Trophoblast cell (in vitro differentiated cells and primary cell): ENCODE data around the gene CCNB2.

Experiments
- DNase-seq, 2 donors: peaks; one replicate each; pipeline ENCODE4 v3.0.0-alpha.2; 2016
- H2AFZ ChIP-seq: 2 replicates; pipeline ENCODE4 v1.6.1; 2013; ENCODE audit warnings: low read length, moderate library complexity, mild to moderate bottlenecking; ENCODE audit not compliant: insufficient read depth, poor library complexity
- H2AK5ac ChIP-seq: 2 replicates; pipeline ENCODE4 v1.6.1; 2013; ENCODE audit warnings: mild to moderate bottlenecking, low read length
- H2BK120ac ChIP-seq: 2 replicates; pipeline ENCODE4 v1.6.1; 2013; ENCODE audit warnings: low read length, mild to moderate bottlenecking, moderate library complexity; ENCODE audit not compliant: insufficient read depth, poor library complexity
- H2BK12ac ChIP-seq: 2 replicates; pipeline ENCODE4 v1.6.1; 2013; ENCODE audit warnings: mild to moderate bottlenecking, low read length, moderate library complexity
- H2BK5ac ChIP-seq: 2 replicates; pipeline ENCODE4 v1.6.1; 2013; ENCODE audit warnings: low read length, low read depth, moderate library complexity, mild to moderate bottlenecking; ENCODE audit not compliant: poor library complexity
- H3K14ac ChIP-seq: 2 replicates; pipeline ENCODE4 v1.6.1; 2013; ENCODE audit warnings: mild to moderate bottlenecking, low read length
- H3K18ac ChIP-seq: 2 replicates; pipeline ENCODE4 v1.6.1; 2013; ENCODE audit warnings: mild to moderate bottlenecking, low read length
- H3K23ac ChIP-seq: 2 replicates; pipeline ENCODE4 v1.6.1; 2013; ENCODE audit warnings: low read length
- H3K27ac ChIP-seq: 2 replicates; pipeline ENCODE4 v1.5.1; 2013; ENCODE audit warnings: low read depth, mild to moderate bottlenecking, inconsistent platforms, low read length, moderate library complexity
- H3K27me3 ChIP-seq: 2 replicates; pipeline ENCODE4 v1.6.1; 2013; ENCODE audit warnings: inconsistent platforms, mild to moderate bottlenecking, low read length, moderate library complexity; ENCODE audit not compliant: insufficient read depth
- H3K36me3 ChIP-seq, 2 experiments: 1 replicate in 1 of 2; 2 replicates in 1 of 2; pipeline ENCODE4 v1.6.1; 2013; ENCODE audit warnings: low read length in 2 of 2, mild to moderate bottlenecking in 2 of 2, moderate library complexity in 1 of 2; ENCODE audit not compliant: insufficient read depth in 2 of 2, control insufficient read depth in 1 of 2
- H3K4ac ChIP-seq: 2 replicates; pipeline ENCODE4 v1.6.1; 2013; ENCODE audit warnings: low read depth, mild to moderate bottlenecking, low read length, moderate library complexity
- H3K4me1 ChIP-seq, 2 experiments: 1 replicate in 1 of 2; 2 replicates in 1 of 2; pipeline ENCODE4 v1.6.1; 2013; ENCODE audit warnings: low read length in 2 of 2, mild to moderate bottlenecking in 2 of 2, moderate library complexity in 1 of 2; ENCODE audit not compliant: insufficient read depth in 2 of 2, control insufficient read depth in 1 of 2
- H3K4me2 ChIP-seq: 2 replicates; pipeline ENCODE4 v1.6.1; 2013; ENCODE audit warnings: inconsistent platforms, mild to moderate bottlenecking, low read length, moderate library complexity
- H3K4me3 ChIP-seq: 2 replicates; pipeline ENCODE4 v1.5.1; 2013; ENCODE audit warnings: mild to moderate bottlenecking, low read depth, low read length, inconsistent platforms
- H3K79me1 ChIP-seq: one replicate; pipeline ENCODE4 v1.6.1; 2013; ENCODE audit warnings: low read length
- H3K79me2 ChIP-seq: 2 replicates; pipeline ENCODE4 v1.6.1; 2013; ENCODE audit warnings: low read length, mild to moderate bottlenecking; ENCODE audit not compliant: control insufficient read depth, insufficient read depth, poor library complexity
- H3K9ac ChIP-seq: 2 replicates; pipeline ENCODE4 v1.6.1; 2013; ENCODE audit warnings: mild to moderate bottlenecking, low read length
- H3K9me3 ChIP-seq: 2 replicates; pipeline ENCODE4 v1.6.1; 2013; ENCODE audit warnings: low read depth, mild to moderate bottlenecking, control low read depth, inconsistent platforms, low read length; ENCODE audit not compliant: insufficient read depth
- H4K12ac ChIP-seq: 2 replicates; pipeline ENCODE4 v1.6.1; 2013; ENCODE audit warnings: low read depth, mild to moderate bottlenecking, low read length, moderate library complexity
- H4K8ac ChIP-seq: 2 replicates; pipeline ENCODE4 v1.6.1; 2013; ENCODE audit warnings: low read depth, mild to moderate bottlenecking, low read length, moderate library complexity
- H4K91ac ChIP-seq: one replicate; pipeline ENCODE4 v1.6.1; 2013; ENCODE audit warnings: low read depth, mild to moderate bottlenecking, low read length, moderate library complexity
- WGBS: extraction: QIAGEN DNeasy Blood & Tissue Kit; methylation state at CpG from one replicate; pipeline ENCODE4 v1.1.7; 2013; ENCODE audit warnings: missing lambda C conversion rate; ENCODE audit not compliant: insufficient read length, insufficient coverage; ENCODE audit errors: extremely low coverage; 5-methylcytosine and 5-hydroxymethylcytosine counted together

CCNB2 gene

DNA sequence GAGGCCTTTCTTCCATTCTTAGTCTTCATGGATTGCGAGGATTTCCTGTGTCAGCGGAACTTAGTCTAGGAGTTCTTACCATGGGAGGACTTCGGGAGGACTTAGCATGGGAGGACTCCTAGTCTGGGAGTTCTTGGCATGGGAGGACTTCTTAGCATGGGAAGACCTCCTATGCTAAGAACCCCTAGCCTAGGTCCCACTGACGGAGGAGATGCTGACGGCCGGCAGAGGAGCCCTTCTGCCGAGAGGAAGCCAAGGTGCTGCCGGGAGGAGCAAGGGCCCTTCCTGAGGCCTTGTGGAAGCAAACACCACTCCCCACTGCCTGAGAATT lies 66.1 kb downstream of the CCNB2 start:
- Histone ChIP-seq H3K23ac (no peak overlapping the region), H4K91ac (no peak overlapping the region), H2BK12ac (no peak overlapping the region)

GRCh38 chr15:59172289-59172901 lies 67.4 kb downstream of the CCNB2 start:
- no peak overlapping the region for H3K18ac ChIP-seq
- no peak overlapping the region for H2AFZ ChIP-seq
- H3K4me1 ChIP-seq, result peaks cover 2 to 5% of the 10 kb centered on the region in 2 experiments
- no peak overlapping the region for H3K27ac ChIP-seq
- no peak for DNase-seq
- H3K14ac ChIP-seq, result no peak overlapping the region
- no peak overlapping the region for H2BK12ac ChIP-seq
- WGBS, result no CpG with 5 or more reads among the region's 7 CpGs
- no peak overlapping the region for H3K9ac ChIP-seq
- no peak overlapping the region for H2BK120ac ChIP-seq
- no peak overlapping the region for H4K8ac ChIP-seq
- no peak overlapping the region for H3K4ac ChIP-seq
- H4K12ac ChIP-seq, result no peak overlapping the region
- no peak overlapping the region for H3K4me2 ChIP-seq
- H3K9me3 ChIP-seq, result no peaks in the 10 kb centered on the region
- H3K79me1 ChIP-seq, result peaks cover 2% of the 10 kb centered on the region
- H4K91ac ChIP-seq, result no peak overlapping the region
- H3K27me3 ChIP-seq, result no peaks in the 10 kb centered on the region
- peaks cover 6 to 15% of the 10 kb centered on the region in 2 experiments for H3K36me3 ChIP-seq
- no peak overlapping the region for H2AK5ac ChIP-seq
- H3K79me2 ChIP-seq, result no peaks in the 10 kb centered on the region
- no peak overlapping the region for H3K4me3 ChIP-seq
- no peak overlapping the region for H2BK5ac ChIP-seq
- no peak overlapping the region for H3K23ac ChIP-seq

More for the DNA sequence above, 66.1 kb downstream of the CCNB2 start:
- Histone ChIP-seq H3K18ac (no peak overlapping the region), H2AFZ (no peak overlapping the region), H3K4me2 (no peak overlapping the region), H4K8ac (no peak overlapping the region), H3K9me3 (no peaks in the 10 kb centered on the region), H3K36me3 (peaks cover 6 to 15% of the 10 kb centered on the region in 2 experiments), H3K27ac (no peak overlapping the region), H3K9ac (no peak overlapping the region), H3K4ac (no peak overlapping the region), H2AK5ac (no peak overlapping the region), H3K27me3 (no peaks in the 10 kb centered on the region), H2BK120ac (no peak overlapping the region), H3K14ac (no peak overlapping the region), H2BK5ac (no peak overlapping the region), H3K79me1 (peaks cover 6% of the 10 kb centered on the region), H4K12ac (no peak overlapping the region), H3K4me1 (peaks cover 7 to 10% of the 10 kb centered on the region in 2 experiments), H3K79me2 (no peaks in the 10 kb centered on the region), H3K4me3 (no peak overlapping the region)
- no peak for DNase-seq
- WGBS, result no CpG with 5 or more reads among the region's 8 CpGs

DNA sequence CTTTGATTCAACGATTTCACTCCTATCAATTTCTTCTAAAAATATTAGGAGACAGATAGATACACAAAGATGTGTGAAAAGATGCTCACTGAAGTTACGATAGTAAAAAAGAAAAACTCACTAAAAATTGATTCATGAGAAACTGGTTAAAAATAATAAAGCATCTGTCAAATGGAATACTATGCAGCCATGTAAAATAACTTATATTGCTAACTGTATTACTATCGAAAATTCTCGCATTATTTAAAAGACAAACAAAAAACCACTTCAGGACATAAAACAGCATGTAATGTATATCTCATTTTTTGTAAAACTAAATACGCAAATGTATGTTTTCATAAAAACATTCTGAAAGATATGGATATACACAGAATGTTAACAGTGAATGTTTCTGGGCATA lies 68.2 kb downstream of the CCNB2 start:
- Histone ChIP-seq H3K79me2 (no peaks in the 10 kb centered on the region), H4K12ac (no peak overlapping the region), H2BK12ac (no peak overlapping the region), H3K4me2 (no peak overlapping the region), H3K4me3 (no peak overlapping the region), H3K4me1 (peaks cover 2 to 5% of the 10 kb centered on the region in 2 experiments), H2AFZ (no peak overlapping the region), H4K91ac (no peak overlapping the region), H3K4ac (no peak overlapping the region), H2BK120ac (no peak overlapping the region), H3K9me3 (no peaks in the 10 kb centered on the region), H4K8ac (no peak overlapping the region), H2BK5ac (no peak overlapping the region), H3K23ac (no peak overlapping the region), H3K14ac (no peak overlapping the region), H3K79me1 (peaks cover 2% of the 10 kb centered on the region), H3K18ac (no peak overlapping the region), H3K27me3 (no peaks in the 10 kb centered on the region), H2AK5ac (no peak overlapping the region), H3K36me3 (peaks cover 6 to 18% of the 10 kb centered on the region in 2 experiments), H3K27ac (no peak overlapping the region), H3K9ac (no peak overlapping the region)
- no CpG with 5 or more reads among the region's 5 CpGs for WGBS
- no peak for DNase-seq

GRCh38 chr15:59174151-59174834 lies 69.3 kb downstream of the CCNB2 start:
- Histone ChIP-seq H3K9me3 (no peaks in the 10 kb centered on the region), H4K91ac (no peak overlapping the region), H2BK12ac (no peak overlapping the region)

More at GRCh38 chr15:59174151-59174834, 69.3 kb downstream of the CCNB2 start:
- Histone ChIP-seq H3K9ac (no peak overlapping the region), H3K27me3 (no peaks in the 10 kb centered on the region), H3K4me2 (no peak overlapping the region), H3K4me3 (no peak overlapping the region), H3K79me2 (no peaks in the 10 kb centered on the region), H2AK5ac (no peak overlapping the region), H2AFZ (no peak overlapping the region), H3K4me1 (no peaks in the 10 kb centered on the region), H4K12ac (no peak overlapping the region), H2BK120ac (no peak overlapping the region), H2BK5ac (no peak overlapping the region), H3K18ac (no peak overlapping the region), H3K79me1 (peaks cover 2% of the 10 kb centered on the region), H3K23ac (no peak overlapping the region), H4K8ac (no peak overlapping the region), H3K36me3 (peaks cover 10 to 21% of the 10 kb centered on the region in 2 experiments), H3K14ac (no peak overlapping the region), H3K27ac (no peak overlapping the region), H3K4ac (no peak overlapping the region)
- no CpG with 5 or more reads among the region's 12 CpGs for WGBS
- DNase-seq, result no peak
